Activated naive CD4-positive, alpha-beta T cell treated with anti-CD3 and anti-CD28 coated beads, Interleukin-2, amount 10 ng/mL, durations not matched to agents 7 days and 5 days (primary cell): Measurements from ENCODE around the gene OGT.
A peak's percentile ranks its signal among the peaks of the same experiment; 100 is the strongest.
"Not testable (repeated sequence)": the region's sequence is repeated elsewhere in the genome, so short reads cannot be mapped to it uniquely, and the experiment has no call there.

Source experiments
- CTCF ChIA-PET: fragments of 350-600 bp; sonication (Branson Sonifier 250); formaldehyde crosslinking; loops from one replicate; lab custom pipeline; 2021; ENCODE audit warnings: antibody characterized with exemption; lab: Charles Lee
- DNase-seq: peaks from one replicate; pipeline ENCODE4 v3.0.0-alpha.2; 2020
- H3K27ac Mint-ChIP-seq: one replicate; pipeline ENCODE4 v1.8.0; 2021; ENCODE audit warnings: mild to moderate bottlenecking, moderate library complexity, mixed read lengths
- H3K27me3 Mint-ChIP-seq: one replicate; pipeline ENCODE4 v1.8.0; 2021; ENCODE audit warnings: mild to moderate bottlenecking, mixed read lengths
- H3K36me3 Mint-ChIP-seq: one replicate; pipeline ENCODE4 v1.8.0; 2021; ENCODE audit warnings: mixed read lengths
- H3K4me1 Mint-ChIP-seq: one replicate; pipeline ENCODE4 v1.8.0; 2021; ENCODE audit warnings: mixed read lengths
- H3K4me3 Mint-ChIP-seq: one replicate; pipeline ENCODE4 v1.8.0; 2021; ENCODE audit warnings: mild to moderate bottlenecking, moderate library complexity, mixed read lengths
- H3K9me3 Mint-ChIP-seq: one replicate; pipeline ENCODE4 v1.8.0; 2021; ENCODE audit warnings: mixed read lengths

Gene OGT

GRCh38 chrX:71532753-71533425, at the start of gene OGT:
TSS of gene OGT (plus strand) at chrX:71533104. CDS start at chrX:71533300, 196 bp downstream.
- Mint-ChIP-seq H3K9me3 (no peaks in the 10 kb centered on the region), H3K27ac (peak within 1 kb of the TSS; percentile 100), H3K27me3 (no peaks in the 10 kb centered on the region), H3K36me3 (peaks cover 29% of the 10 kb centered on the region), H3K4me1 (peaks cover 25% of the 10 kb centered on the region), H3K4me3 (peak within 1 kb of the TSS; percentile 98)
- CTCF ChIA-PET, result interaction anchor here (1.3 kb wide), 1 partner anchor 89 kb away, joined by 4 read pairs; no protein-coding TSS in a partner anchor
- DNase-seq, result peak; percentile 96

GRCh38 chrX:71487814-71488213, 45.1 kb upstream of the OGT start:
- Mint-ChIP-seq H3K4me3 (no peak overlapping the region), H3K9me3 (no peaks in the 10 kb centered on the region), H3K4me1 (peaks cover 11% of the 10 kb centered on the region), H3K27ac (no peak overlapping the region), H3K36me3 (peaks cover 1% of the 10 kb centered on the region), H3K27me3 (peaks cover 4% of the 10 kb centered on the region)
- DNase-seq, result no peak
- CTCF ChIA-PET, result no interaction called here

GRCh38 chrX:71489540-71489939, 43.4 kb upstream of the OGT start:
- CTCF ChIA-PET, result no interaction called here
- Mint-ChIP-seq H3K9me3 (no peaks in the 10 kb centered on the region), H3K36me3 (peaks cover 1% of the 10 kb centered on the region), H3K27me3 (peaks cover 4% of the 10 kb centered on the region), H3K4me1 (peaks cover 15% of the 10 kb centered on the region), H3K27ac (no peak overlapping the region), H3K4me3 (no peak overlapping the region)
- no peak for DNase-seq

- Mint-ChIP-seq H3K4me3 (peak overlapping the region; percentile 74), H3K27me3 (peaks cover 4% of the 10 kb centered on the region), H3K9me3 (no peaks in the 10 kb centered on the region), H3K4me1 (peaks cover 15% of the 10 kb centered on the region), H3K27ac (peak overlapping the region; percentile 78), H3K36me3 (peaks cover 1% of the 10 kb centered on the region)
- CTCF ChIA-PET, result interaction anchor here (1.9 kb wide), 1 partner anchor 8 kb away, joined by 6 read pairs; no protein-coding TSS in a partner anchor
- peak; percentile 63 for DNase-seq
These were observed 40.5 kb upstream of the OGT start for GRCh38 chrX:71492231-71493065.

- no peaks in the 10 kb centered on the region for H3K9me3 Mint-ChIP-seq
- no peaks in the 10 kb centered on the region for H3K36me3 Mint-ChIP-seq
- peak overlapping the region; percentile 74 for H3K4me3 Mint-ChIP-seq
- H3K27ac Mint-ChIP-seq, result no peak overlapping the region
- CTCF ChIA-PET, result interaction anchor here (1.9 kb wide), 1 partner anchor 9 kb away, joined by 6 read pairs; no protein-coding TSS in a partner anchor
- DNase-seq, result no peak
- H3K4me1 Mint-ChIP-seq, result peaks cover 12% of the 10 kb centered on the region
- peaks cover 4% of the 10 kb centered on the region for H3K27me3 Mint-ChIP-seq
These were observed 39.7 kb upstream of the OGT start for GRCh38 chrX:71493111-71493613.

- H3K27ac Mint-ChIP-seq, H3K4me3 Mint-ChIP-seq, CTCF ChIA-PET, H3K27me3 Mint-ChIP-seq, DNase-seq, H3K36me3 Mint-ChIP-seq, H3K9me3 Mint-ChIP-seq: not testable (repeated sequence)
- peaks cover 12% of the 10 kb centered on the region for H3K4me1 Mint-ChIP-seq
These were observed 36.9 kb upstream of the OGT start for GRCh38 chrX:71495979-71496378.

GRCh38 chrX:71496476-71496875, 36.4 kb upstream of the OGT start:
- H3K36me3 Mint-ChIP-seq, result no peaks in the 10 kb centered on the region
- no peak overlapping the region for H3K27ac Mint-ChIP-seq
- DNase-seq, result no peak
- H3K4me3 Mint-ChIP-seq, result no peak overlapping the region
- H3K4me1 Mint-ChIP-seq, result peaks cover 12% of the 10 kb centered on the region
- peaks cover 4% of the 10 kb centered on the region for H3K27me3 Mint-ChIP-seq
- CTCF ChIA-PET, result no interaction called here
- H3K9me3 Mint-ChIP-seq, result no peaks in the 10 kb centered on the region

- H3K4me3 Mint-ChIP-seq, CTCF ChIA-PET, H3K9me3 Mint-ChIP-seq, H3K27ac Mint-ChIP-seq, DNase-seq, H3K36me3 Mint-ChIP-seq, H3K27me3 Mint-ChIP-seq, H3K4me1 Mint-ChIP-seq: not testable (repeated sequence)
These were observed 30.8 kb upstream of the OGT start for GRCh38 chrX:71502080-71502479.

GRCh38 chrX:71504346-71504745, 28.6 kb upstream of the OGT start:
- Mint-ChIP-seq H3K27ac (no peak overlapping the region), H3K9me3 (no peaks in the 10 kb centered on the region), H3K27me3 (no peaks in the 10 kb centered on the region), H3K4me1 (no peaks in the 10 kb centered on the region), H3K36me3 (no peaks in the 10 kb centered on the region), H3K4me3 (no peak overlapping the region)
- CTCF ChIA-PET, result no interaction called here
- DNase-seq, result no peak

- peaks cover 2% of the 10 kb centered on the region for H3K36me3 Mint-ChIP-seq
- no peak overlapping the region for H3K27ac Mint-ChIP-seq
- H3K9me3 Mint-ChIP-seq, result peaks cover 5% of the 10 kb centered on the region
- no peak overlapping the region for H3K4me3 Mint-ChIP-seq
- CTCF ChIA-PET, result no interaction called here
- peaks cover 5% of the 10 kb centered on the region for H3K27me3 Mint-ChIP-seq
- peaks cover 10% of the 10 kb centered on the region for H3K4me1 Mint-ChIP-seq
- no peak for DNase-seq
These were observed 23.6 kb upstream of the OGT start for GRCh38 chrX:71509289-71509688.

- Mint-ChIP-seq H3K9me3 (peaks cover 5% of the 10 kb centered on the region), H3K4me1 (peaks cover 15% of the 10 kb centered on the region), H3K36me3 (peaks cover 2% of the 10 kb centered on the region), H3K4me3 (no peak overlapping the region), H3K27ac (no peak overlapping the region), H3K27me3 (peaks cover 5% of the 10 kb centered on the region)
- CTCF ChIA-PET, result no interaction called here
- DNase-seq, result no peak
These were observed 22.7 kb upstream of the OGT start for GRCh38 chrX:71510161-71510560.

- CTCF ChIA-PET, result interaction anchor here (0.6 to 1.0 kb wide), 2 partner anchors 25 to 82 kb away, joined by 3 read pairs; no protein-coding TSS in a partner anchor
- not testable (repeated sequence) for H3K4me3 Mint-ChIP-seq, H3K27me3 Mint-ChIP-seq, DNase-seq, H3K9me3 Mint-ChIP-seq, H3K27ac Mint-ChIP-seq, H3K36me3 Mint-ChIP-seq
- H3K4me1 Mint-ChIP-seq, result peaks cover 15% of the 10 kb centered on the region
These were observed 19.2 kb upstream of the OGT start for GRCh38 chrX:71513731-71514130.

GRCh38 chrX:71514367-71515037, 18.4 kb upstream of the OGT start:
- H3K27me3 Mint-ChIP-seq, result peaks cover 5% of the 10 kb centered on the region
- H3K4me3 Mint-ChIP-seq, result no peak overlapping the region
- CTCF ChIA-PET, result interaction anchor here (0.6 kb wide), 1 partner anchor 83 kb away, joined by 3 read pairs; no protein-coding TSS in a partner anchor
- peaks cover 5% of the 10 kb centered on the region for H3K9me3 Mint-ChIP-seq
- DNase-seq, result peak; percentile 54
- peaks cover 15% of the 10 kb centered on the region for H3K4me1 Mint-ChIP-seq
- H3K27ac Mint-ChIP-seq, result peak overlapping the region; percentile 82
- H3K36me3 Mint-ChIP-seq, result peaks cover 2% of the 10 kb centered on the region

- peaks cover 15% of the 10 kb centered on the region for H3K4me1 Mint-ChIP-seq
- DNase-seq, result no peak
- CTCF ChIA-PET, result no interaction called here
- peaks cover 5% of the 10 kb centered on the region for H3K27me3 Mint-ChIP-seq
- peaks cover 2% of the 10 kb centered on the region for H3K36me3 Mint-ChIP-seq
- H3K9me3 Mint-ChIP-seq, result peaks cover 5% of the 10 kb centered on the region
- no peak overlapping the region for H3K27ac Mint-ChIP-seq
- no peak overlapping the region for H3K4me3 Mint-ChIP-seq
These were observed 17.9 kb upstream of the OGT start for GRCh38 chrX:71515038-71515396.
